ENCODE measurements around the gene TM7SF2.

DNA sequence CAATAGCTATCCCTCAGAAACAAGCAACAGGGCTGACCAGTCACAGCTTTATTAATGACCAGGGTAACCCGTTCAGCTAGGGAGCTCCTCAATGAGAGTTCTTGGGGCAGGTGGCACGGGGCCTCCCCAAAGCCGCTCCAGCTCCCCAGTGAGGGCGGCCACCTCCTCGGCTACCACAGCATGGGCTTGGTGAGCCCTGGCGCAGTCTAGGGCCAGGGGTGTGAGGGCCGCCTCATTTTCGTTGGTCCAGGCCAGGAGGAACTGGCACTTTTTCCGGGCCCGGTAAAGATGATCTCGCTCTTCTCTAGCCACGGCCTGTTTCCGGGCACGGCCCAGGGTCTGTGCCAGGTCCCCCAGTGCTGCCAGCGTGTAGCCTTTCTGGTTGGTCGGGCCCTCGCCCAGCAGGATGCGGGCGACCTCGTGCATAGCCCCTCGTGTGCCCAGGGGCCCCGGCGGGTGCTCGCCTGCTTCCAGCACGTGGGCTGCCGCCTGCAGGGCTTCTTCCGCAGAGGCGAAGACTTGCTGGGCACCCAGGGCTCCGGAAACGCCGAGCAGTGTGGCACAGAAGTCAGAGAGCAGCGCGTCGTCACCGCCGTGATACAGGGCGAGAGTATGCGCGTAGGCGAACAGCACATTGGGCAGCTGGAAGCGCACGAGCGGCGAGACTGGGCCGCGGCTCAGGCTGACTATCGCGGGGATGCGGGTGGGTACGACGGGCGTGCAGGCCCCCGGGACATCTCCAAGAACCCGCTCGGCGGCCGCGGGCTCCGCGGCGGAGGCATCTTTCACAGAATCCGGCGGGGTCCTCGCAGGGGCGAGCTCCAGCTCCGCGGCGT lies 4.9 kb downstream of the TM7SF2 start:
- no peak for TF ChIP-seq CBX2 (IDR thresholded peaks at IDR 0.05; ENCODE audit: low read depth, low read length)
- TF ChIP-seq CBX2 (CRISPR knock-in tag; IDR thresholded peaks at IDR 0.05; ENCODE audit: low read depth): no peak
- TF ChIP-seq SP2 (CRISPR knock-in tag; IDR thresholded peaks at IDR 0.05): no peak
- TF ChIP-seq POLR2A (IDR thresholded peaks at IDR 0.05; ENCODE audit: insufficient read depth in 1 of 2, low read depth in 2 of 2, low read length in 2 of 2): no peak
- no peak for TF ChIP-seq MXI1 (IDR thresholded peaks at IDR 0.05; ENCODE audit: borderline replicate concordance, low read depth, low read length)
- no peak for TF ChIP-seq NONO (IDR thresholded peaks at IDR 0.05)
- no peak for TF ChIP-seq NONO (CRISPR knock-in tag; conservative IDR thresholded peaks at IDR 0.05)
- TF ChIP-seq ATF1 (CRISPR knock-in tag; IDR thresholded peaks at IDR 0.05): no peak
- no peak for TF ChIP-seq RAD21 (CRISPR knock-in tag; IDR thresholded peaks at IDR 0.05)
- TF ChIP-seq, protein P1, sequence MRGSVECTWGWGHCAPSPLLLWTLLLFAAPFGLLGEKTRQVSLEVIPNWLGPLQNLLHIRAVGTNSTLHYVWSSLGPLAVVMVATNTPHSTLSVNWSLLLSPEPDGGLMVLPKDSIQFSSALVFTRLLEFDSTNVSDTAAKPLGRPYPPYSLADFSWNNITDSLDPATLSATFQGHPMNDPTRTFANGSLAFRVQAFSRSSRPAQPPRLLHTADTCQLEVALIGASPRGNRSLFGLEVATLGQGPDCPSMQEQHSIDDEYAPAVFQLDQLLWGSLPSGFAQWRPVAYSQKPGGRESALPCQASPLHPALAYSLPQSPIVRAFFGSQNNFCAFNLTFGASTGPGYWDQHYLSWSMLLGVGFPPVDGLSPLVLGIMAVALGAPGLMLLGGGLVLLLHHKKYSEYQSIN (CRISPR knock-in tag; IDR thresholded peaks at IDR 0.05; ENCODE audit: borderline replicate concordance): no peak
- no peak for TF ChIP-seq ZNF383 (CRISPR knock-in tag; IDR thresholded peaks at IDR 0.05; ENCODE audit: borderline replicate concordance)
- TF ChIP-seq FOSL2 (CRISPR knock-in tag; IDR thresholded peaks at IDR 0.05): no peak
- TF ChIP-seq, protein P2, sequence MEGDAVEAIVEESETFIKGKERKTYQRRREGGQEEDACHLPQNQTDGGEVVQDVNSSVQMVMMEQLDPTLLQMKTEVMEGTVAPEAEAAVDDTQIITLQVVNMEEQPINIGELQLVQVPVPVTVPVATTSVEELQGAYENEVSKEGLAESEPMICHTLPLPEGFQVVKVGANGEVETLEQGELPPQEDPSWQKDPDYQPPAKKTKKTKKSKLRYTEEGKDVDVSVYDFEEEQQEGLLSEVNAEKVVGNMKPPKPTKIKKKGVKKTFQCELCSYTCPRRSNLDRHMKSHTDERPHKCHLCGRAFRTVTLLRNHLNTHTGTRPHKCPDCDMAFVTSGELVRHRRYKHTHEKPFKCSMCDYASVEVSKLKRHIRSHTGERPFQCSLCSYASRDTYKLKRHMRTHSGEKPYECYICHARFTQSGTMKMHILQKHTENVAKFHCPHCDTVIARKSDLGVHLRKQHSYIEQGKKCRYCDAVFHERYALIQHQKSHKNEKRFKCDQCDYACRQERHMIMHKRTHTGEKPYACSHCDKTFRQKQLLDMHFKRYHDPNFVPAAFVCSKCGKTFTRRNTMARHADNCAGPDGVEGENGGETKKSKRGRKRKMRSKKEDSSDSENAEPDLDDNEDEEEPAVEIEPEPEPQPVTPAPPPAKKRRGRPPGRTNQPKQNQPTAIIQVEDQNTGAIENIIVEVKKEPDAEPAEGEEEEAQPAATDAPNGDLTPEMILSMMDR (CRISPR knock-in tag; IDR thresholded peaks at IDR 0.05): no peak
- no peak for TF ChIP-seq PRDM15 (CRISPR knock-in tag; IDR thresholded peaks at IDR 0.05)
- no peak; the same call in 1 of the 2 replicates for TF ChIP-seq REXO4 (CRISPR knock-in tag; IDR thresholded peaks at IDR 0.05; ENCODE audit: borderline replicate concordance)

All from HepG2 (cell line).